Measurements from ENCODE around the gene CKB.

DNA sequence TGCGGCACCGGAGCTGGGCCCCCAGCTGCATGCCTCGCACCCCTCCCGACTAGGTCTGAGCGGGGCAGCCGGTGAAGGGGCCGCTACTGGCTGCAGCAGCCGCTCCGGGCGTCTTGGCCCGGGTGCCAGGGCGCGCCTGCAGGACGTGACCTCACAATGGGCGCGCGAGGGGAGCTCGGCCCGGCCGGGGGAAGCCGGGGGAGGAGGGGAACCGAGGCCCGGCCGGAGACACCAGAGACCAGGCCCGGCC is 39.5 kb upstream of the CKB start:
- TF ChIP-seq, protein P1, sequence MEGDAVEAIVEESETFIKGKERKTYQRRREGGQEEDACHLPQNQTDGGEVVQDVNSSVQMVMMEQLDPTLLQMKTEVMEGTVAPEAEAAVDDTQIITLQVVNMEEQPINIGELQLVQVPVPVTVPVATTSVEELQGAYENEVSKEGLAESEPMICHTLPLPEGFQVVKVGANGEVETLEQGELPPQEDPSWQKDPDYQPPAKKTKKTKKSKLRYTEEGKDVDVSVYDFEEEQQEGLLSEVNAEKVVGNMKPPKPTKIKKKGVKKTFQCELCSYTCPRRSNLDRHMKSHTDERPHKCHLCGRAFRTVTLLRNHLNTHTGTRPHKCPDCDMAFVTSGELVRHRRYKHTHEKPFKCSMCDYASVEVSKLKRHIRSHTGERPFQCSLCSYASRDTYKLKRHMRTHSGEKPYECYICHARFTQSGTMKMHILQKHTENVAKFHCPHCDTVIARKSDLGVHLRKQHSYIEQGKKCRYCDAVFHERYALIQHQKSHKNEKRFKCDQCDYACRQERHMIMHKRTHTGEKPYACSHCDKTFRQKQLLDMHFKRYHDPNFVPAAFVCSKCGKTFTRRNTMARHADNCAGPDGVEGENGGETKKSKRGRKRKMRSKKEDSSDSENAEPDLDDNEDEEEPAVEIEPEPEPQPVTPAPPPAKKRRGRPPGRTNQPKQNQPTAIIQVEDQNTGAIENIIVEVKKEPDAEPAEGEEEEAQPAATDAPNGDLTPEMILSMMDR (IDR thresholded peaks at IDR 0.05; ENCODE audit: low read length) = no peak
- TF ChIP-seq EZH2phosphoT487 (IDR thresholded peaks at IDR 0.05; ENCODE audit: low read length) (no peak), EZH2 (optimal IDR thresholded peaks at IDR 0.05; ENCODE audit: low read depth, low read length) (no peak)

Measured in MM.1S (cell line).